OCI-LY1 (cell line): ENCODE data around the gene COX11.

Experiments
- H2AFZ ChIP-seq: fragments of 200-600 bp; sonication (generic), shearing (Covaris generic); 2 replicates; pipeline ENCODE4 v1.6.0; 2014; ENCODE audit warnings: antibody characterized with exemption, mild to moderate bottlenecking, low read length
- H3F3A ChIP-seq: fragments of 200-600 bp; sonication (generic), shearing (Covaris generic); 2 replicates; pipeline ENCODE4 v1.6.0; 2014; ENCODE audit warnings: mild to moderate bottlenecking, antibody characterized with exemption, low read length, moderate library complexity; ENCODE audit not compliant: insufficient read depth
- H3K27ac ChIP-seq: fragments of 200-600 bp; sonication (generic); 2 replicates; pipeline ENCODE4 v1.5.1; 2014; ENCODE audit warnings: low read length, mixed run types, mild to moderate bottlenecking, low read depth; ENCODE audit not compliant: poor library complexity, severe bottlenecking
- H3K27me3 ChIP-seq: fragments of 200-600 bp; sonication (generic); 2 replicates; pipeline ENCODE4 v1.6.0; 2014; ENCODE audit warnings: antibody characterized with exemption, mild to moderate bottlenecking, low read length, moderate library complexity; ENCODE audit not compliant: insufficient read depth
- H3K36me3 ChIP-seq: fragments of 200-600 bp; sonication (generic); 2 replicates; pipeline ENCODE4 v1.6.1; 2014; ENCODE audit warnings: mild to moderate bottlenecking, antibody characterized with exemption, low read length, moderate library complexity, mixed read lengths; ENCODE audit not compliant: insufficient read depth
- H3K4me1 ChIP-seq: fragments of 200-600 bp; sonication (generic); 2 replicates; pipeline ENCODE4 v1.5.1; 2014; ENCODE audit warnings: mild to moderate bottlenecking, low read length, moderate library complexity; ENCODE audit not compliant: insufficient read depth, severe bottlenecking
- H3K4me2 ChIP-seq: fragments of 200-600 bp; sonication (generic), shearing (Covaris generic); 2 replicates; pipeline ENCODE4 v1.6.1; 2014; ENCODE audit warnings: low read length
- H3K4me3 ChIP-seq: fragments of 200-600 bp; sonication (generic); 2 replicates; pipeline ENCODE4 v1.5.1; 2014; ENCODE audit warnings: low read length, low read depth, mild to moderate bottlenecking, mixed read lengths; ENCODE audit not compliant: poor library complexity, severe bottlenecking
- H3K79me2 ChIP-seq: fragments of 200-600 bp; shearing (Covaris generic); 2 replicates; pipeline ENCODE4 v1.6.1; 2016; ENCODE audit warnings: mixed run types, low read length, mixed read lengths; ENCODE audit not compliant: insufficient read depth
- H3K9ac ChIP-seq: fragments of 200-600 bp; sonication (generic), shearing (Covaris generic); 2 replicates; pipeline ENCODE4 v1.6.1; 2014; ENCODE audit warnings: mild to moderate bottlenecking, low read length, mixed read lengths
- H3K9me2 ChIP-seq: fragments of 200-600 bp; sonication (generic), shearing (Covaris generic); 2 replicates; pipeline ENCODE4 v1.6.1; 2014; ENCODE audit warnings: low read depth, mild to moderate bottlenecking, low read length, mixed read lengths
- H3K9me3 ChIP-seq: fragments of 200-600 bp; shearing (Covaris generic); 2 replicates; pipeline ENCODE4 v1.6.1; 2014; ENCODE audit warnings: low read length, mixed read lengths
- H4K20me1 ChIP-seq: fragments of 200-600 bp; sonication (generic), shearing (Covaris generic); 2 replicates; pipeline ENCODE4 v1.6.0; 2016; ENCODE audit warnings: mild to moderate bottlenecking, low read length; ENCODE audit not compliant: insufficient read depth
- EZH2 ChIP-seq: fragments of 200-600 bp; sonication (generic), shearing (Covaris generic); IDR thresholded peaks from 2 replicates; pipeline ENCODE4 v1.8.0; 2017; ENCODE audit warnings: borderline replicate concordance, mixed run types, mild to moderate bottlenecking, antibody characterized with exemption, low read length, moderate library complexity, mixed read lengths
- TF ChIP-seq, protein P1 (sequence below): fragments of 200-600 bp; sonication (generic), shearing (Covaris generic); IDR thresholded peaks from 2 replicates; pipeline ENCODE4 v1.5.1; 2017; ENCODE audit warnings: mild to moderate bottlenecking, antibody characterized with exemption, low read length, moderate library complexity, mixed read lengths

Gene COX11

DNA sequence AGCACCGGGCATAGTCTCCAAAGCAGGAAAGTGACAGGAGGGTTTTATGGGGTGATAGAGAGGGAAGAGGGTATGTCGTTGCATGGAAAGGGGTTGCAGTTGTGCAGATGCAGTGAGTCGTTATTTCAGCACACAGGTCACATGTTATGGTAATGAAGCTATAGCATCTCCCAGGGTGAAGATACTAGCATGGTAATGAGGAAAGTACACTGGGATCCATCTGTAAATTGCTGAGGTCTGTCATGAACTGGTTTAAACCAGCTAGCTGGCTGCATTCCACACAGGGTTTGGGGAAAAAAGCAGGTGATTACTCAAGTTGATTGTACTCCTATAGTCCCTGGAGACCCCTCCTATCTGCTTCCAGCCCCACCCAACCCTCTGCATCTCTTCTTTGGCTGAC, 11.7 kb downstream of the COX11 start:
- Histone ChIP-seq H3F3A (no peaks in the 10 kb centered on the region), H4K20me1 (no peaks in the 10 kb centered on the region), H3K4me3 (no peak overlapping the region), H3K27me3 (no peaks in the 10 kb centered on the region), H3K4me1 (no peaks in the 10 kb centered on the region), H3K9me3 (no peaks in the 10 kb centered on the region), H3K9me2 (no peaks in the 10 kb centered on the region), H3K27ac (no peak overlapping the region), H3K36me3 (peaks cover 39% of the 10 kb centered on the region), H3K4me2 (no peak overlapping the region), H3K9ac (no peak overlapping the region), H3K79me2 (no peaks in the 10 kb centered on the region), H2AFZ (no peak overlapping the region)
- TF ChIP-seq, protein P1, sequence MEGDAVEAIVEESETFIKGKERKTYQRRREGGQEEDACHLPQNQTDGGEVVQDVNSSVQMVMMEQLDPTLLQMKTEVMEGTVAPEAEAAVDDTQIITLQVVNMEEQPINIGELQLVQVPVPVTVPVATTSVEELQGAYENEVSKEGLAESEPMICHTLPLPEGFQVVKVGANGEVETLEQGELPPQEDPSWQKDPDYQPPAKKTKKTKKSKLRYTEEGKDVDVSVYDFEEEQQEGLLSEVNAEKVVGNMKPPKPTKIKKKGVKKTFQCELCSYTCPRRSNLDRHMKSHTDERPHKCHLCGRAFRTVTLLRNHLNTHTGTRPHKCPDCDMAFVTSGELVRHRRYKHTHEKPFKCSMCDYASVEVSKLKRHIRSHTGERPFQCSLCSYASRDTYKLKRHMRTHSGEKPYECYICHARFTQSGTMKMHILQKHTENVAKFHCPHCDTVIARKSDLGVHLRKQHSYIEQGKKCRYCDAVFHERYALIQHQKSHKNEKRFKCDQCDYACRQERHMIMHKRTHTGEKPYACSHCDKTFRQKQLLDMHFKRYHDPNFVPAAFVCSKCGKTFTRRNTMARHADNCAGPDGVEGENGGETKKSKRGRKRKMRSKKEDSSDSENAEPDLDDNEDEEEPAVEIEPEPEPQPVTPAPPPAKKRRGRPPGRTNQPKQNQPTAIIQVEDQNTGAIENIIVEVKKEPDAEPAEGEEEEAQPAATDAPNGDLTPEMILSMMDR, result no peak
- no peak for TF ChIP-seq EZH2

DNA sequence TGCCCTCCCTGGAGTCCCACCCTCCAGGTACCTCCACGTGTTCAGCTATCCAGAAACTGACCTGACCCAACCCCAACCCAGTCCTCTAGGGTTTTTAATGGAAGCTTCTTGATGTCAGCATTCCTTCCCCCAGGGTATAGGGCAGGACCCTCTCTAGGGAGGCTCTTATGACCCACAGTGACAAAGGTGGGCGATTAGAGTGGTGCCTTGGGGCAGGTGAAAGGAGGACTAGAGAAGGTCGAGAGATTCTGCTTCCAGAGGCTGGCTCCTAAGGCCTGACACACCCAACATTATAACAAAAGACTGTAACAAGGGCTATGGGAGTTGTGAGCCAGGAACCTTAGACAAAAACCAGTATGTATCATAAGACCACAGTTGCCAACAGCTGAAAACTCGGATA, 17.2 kb downstream of the COX11 start:
- no peaks in the 10 kb centered on the region for H4K20me1 ChIP-seq
- H3K36me3 ChIP-seq, result no peaks in the 10 kb centered on the region
- no peak overlapping the region for H3K9ac ChIP-seq
- H3K4me2 ChIP-seq, result no peak overlapping the region
- no peaks in the 10 kb centered on the region for H3K9me2 ChIP-seq
- no peaks in the 10 kb centered on the region for H3K27me3 ChIP-seq
- no peaks in the 10 kb centered on the region for H3F3A ChIP-seq
- H3K9me3 ChIP-seq, result no peaks in the 10 kb centered on the region
- H2AFZ ChIP-seq, result no peak overlapping the region
- H3K27ac ChIP-seq, result no peak overlapping the region
- H3K4me1 ChIP-seq, result no peaks in the 10 kb centered on the region
- no peaks in the 10 kb centered on the region for H3K79me2 ChIP-seq
- TF ChIP-seq, protein P1, result no peak
- TF ChIP-seq EZH2, result no peak
- no peak overlapping the region for H3K4me3 ChIP-seq

DNA sequence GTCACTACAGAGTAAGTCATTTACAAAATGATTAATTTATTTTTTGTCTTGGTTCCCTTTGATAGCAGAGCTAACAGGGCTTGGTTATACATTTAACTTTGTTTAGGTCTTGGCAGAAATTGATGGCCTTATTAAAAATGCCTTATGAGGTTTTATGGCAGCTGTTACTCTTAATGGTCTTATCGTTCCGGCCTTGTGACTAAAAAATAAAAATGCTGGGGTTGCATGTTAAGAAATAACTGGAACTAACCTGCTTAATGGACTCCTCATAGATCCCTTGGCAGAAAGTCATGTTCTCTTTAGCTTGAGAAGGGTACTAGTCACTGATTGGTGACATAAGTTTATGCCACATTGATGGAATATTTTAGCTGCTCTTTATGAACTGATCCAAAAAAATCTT, 18.3 kb downstream of the COX11 start:
- no peaks in the 10 kb centered on the region for H3K79me2 ChIP-seq
- no peaks in the 10 kb centered on the region for H3F3A ChIP-seq
- H3K36me3 ChIP-seq, result no peaks in the 10 kb centered on the region
- H3K4me1 ChIP-seq, result no peaks in the 10 kb centered on the region
- H3K27ac ChIP-seq, result no peak overlapping the region
- H3K9me2 ChIP-seq, result no peaks in the 10 kb centered on the region
- H3K4me2 ChIP-seq, result no peak overlapping the region
- H4K20me1 ChIP-seq, result no peaks in the 10 kb centered on the region
- no peaks in the 10 kb centered on the region for H3K9me3 ChIP-seq
- H3K27me3 ChIP-seq, result no peaks in the 10 kb centered on the region
- no peak overlapping the region for H2AFZ ChIP-seq
- H3K4me3 ChIP-seq, result no peak overlapping the region
- no peak overlapping the region for H3K9ac ChIP-seq
- TF ChIP-seq EZH2, result no peak
- TF ChIP-seq, protein P1, result no peak
